ENCODE data around the gene TCERG1L.

GRCh38 chr10:131274883-131275282 lies 36.6 kb downstream of the TCERG1L start:
- TF ChIP-seq CTCF (IDR thresholded peaks at IDR 0.05) (no peak), POLR2A (IDR thresholded peaks at IDR 0.05) (no peak)
